IPS-NIHi7 (cell line): ENCODE measurements around the gene CST6.
"Not testable (repeated sequence)": the region's sequence is repeated elsewhere in the genome, so short reads cannot be mapped to it uniquely, and the experiment has no call there.

Experiments
- DNase-seq: peaks from one replicate; pipeline ENCODE4 v3.0.0; 2012; ENCODE audit warnings: mixed read lengths; ENCODE audit errors: extremely low spot score

The CST6 gene

DNA sequence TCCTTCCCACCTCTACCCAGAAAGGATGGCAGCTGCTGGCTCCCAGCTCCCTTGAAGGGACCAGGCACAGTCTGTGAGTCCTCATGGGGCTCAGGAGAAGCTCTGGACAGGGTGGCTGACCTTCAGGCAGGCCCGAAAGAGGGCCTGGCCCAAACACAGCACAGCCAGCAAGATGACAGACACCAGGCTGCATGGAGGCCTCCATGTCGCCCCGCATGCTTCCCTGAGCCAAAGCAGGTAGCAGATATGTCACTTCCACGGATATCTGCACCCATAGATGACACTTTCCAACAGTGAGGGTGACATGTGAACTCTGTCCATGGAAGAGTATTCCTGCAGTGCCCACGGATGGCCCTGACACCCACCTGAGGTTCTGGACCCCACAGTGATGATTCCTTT is 28.2 kb upstream of the CST6 start:
- no peak for DNase-seq

DNA sequence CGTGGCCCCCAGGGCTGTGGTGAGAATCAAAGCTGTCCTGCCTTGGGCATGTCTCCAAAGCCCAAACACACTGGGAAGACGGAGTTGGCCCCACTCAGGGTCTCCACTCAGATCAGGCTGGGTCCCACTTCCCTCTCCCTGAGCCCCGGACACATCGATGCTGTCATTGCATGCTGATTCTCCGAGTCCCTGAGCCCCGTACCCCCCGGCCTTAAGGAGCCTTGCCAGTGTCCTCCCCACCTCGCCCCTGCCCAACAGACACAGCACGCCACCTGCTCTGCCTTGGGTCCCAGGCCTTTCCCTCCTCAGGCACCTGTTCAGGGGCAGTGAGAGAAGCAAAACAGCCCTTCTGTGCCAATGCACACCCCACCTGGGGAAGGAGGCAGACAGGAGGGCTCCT is 24.5 kb upstream of the CST6 start:
- no peak for DNase-seq

DNA sequence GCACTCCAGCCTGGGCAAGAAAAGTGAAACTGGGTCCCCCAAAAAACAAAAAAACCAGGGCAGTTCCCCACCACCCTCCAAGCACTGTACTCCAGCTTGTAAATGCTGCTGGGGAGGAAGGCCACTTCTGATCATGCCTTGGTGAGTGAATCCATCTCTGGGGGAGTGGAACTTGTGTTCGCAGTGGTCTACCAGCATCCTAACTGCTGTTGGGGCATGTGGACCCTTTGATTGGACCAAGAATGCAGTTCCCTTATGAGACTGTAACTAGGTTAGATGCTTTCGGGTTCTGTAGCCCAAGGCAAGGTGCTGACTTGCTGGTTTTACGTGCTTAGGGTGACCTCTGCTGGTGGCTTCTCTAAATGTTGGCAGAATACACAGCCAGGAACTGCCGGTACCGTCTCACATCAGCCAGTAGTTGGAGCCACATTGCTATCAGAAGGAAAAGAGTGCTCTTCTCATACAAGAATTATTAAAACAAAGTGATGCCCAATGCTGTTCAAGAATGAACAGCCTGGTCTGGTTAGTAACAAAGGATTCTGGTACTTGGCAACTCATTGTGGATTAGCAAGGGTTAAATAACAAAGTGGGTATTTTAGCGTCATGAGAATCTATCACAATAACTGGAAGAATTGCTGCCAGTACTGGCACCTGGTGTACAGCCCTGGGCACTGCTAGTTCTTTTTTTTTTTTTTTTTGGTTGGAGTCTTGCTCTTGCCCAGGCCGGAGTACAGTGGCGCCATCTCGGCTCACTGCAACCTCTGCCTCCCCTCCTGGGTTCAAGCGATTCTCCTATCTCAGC is 22.8 kb upstream of the CST6 start:
- DNase-seq = peak; percentile 93

DNA sequence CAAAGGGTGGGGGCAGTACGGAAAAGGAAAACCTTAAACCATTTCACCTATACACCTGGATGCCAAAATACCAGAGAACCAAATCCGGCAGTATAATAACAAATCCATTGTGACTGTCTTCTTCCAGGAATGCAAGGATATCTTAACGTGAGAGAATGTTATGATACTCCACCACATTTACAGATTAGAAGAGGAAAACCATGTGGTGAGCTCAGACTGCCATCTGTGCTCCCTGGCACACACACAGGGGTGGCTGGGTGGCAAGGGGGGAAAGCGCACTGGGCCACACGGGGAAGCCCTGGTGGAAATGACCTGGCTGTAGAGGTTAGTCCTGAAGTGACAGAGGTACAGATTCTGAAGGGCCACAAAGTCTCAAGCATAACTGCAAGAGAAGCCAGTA is 19.8 kb upstream of the CST6 start:
- DNase-seq = no peak

DNA sequence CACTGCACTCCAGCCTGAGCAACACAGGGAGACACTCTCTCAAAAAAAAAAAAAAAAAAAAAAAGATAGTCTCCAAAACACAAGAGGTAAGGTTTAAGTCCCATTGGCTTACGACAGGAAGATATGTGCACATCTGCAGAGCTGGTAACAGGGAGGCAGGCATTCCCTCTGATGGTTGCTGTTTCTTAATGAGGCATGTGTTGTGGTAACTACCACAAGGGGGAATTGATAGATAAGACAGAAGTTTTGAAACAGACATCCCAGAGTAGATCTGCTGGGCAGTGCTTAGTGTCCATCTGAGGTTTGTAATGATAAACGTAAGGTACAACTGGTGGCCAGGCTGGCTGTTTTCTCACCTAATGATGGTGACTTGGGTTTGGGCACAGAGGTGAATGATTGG is 14.5 kb upstream of the CST6 start:
- DNase-seq = no peak

- peak; percentile 92 for DNase-seq
These were observed 9.7 kb upstream of the CST6 start, which contains the start of the genes BANF1 and EIF1AD for GRCh38 chr11:66001942-66002647. Gene BANF1 (plus strand): TSS chr11:66002503. CDS start chr11:66003251, 748 bp downstream. Gene EIF1AD (minus strand): TSS chr11:66002157. CDS start chr11:66000389, 1,768 bp downstream.

- no peak for DNase-seq
These were observed 9.1 kb upstream of the CST6 start for GRCh38 chr11:66002648-66003225.

- DNase-seq = no peak
These were observed 8.5 kb upstream of the CST6 start for GRCh38 chr11:66003291-66003690.

- DNase-seq = no peak
These were observed 7.6 kb upstream of the CST6 start for GRCh38 chr11:66004186-66004585.

- DNase-seq = no peak
These were observed 5.5 kb upstream of the CST6 start for GRCh38 chr11:66006134-66006890.

GRCh38 chr11:66006891-66007176 is 5.0 kb upstream of the CST6 start:
- no peak for DNase-seq

GRCh38 chr11:66007201-66007634 is 4.6 kb upstream of the CST6 start:
- no peak for DNase-seq

GRCh38 chr11:66008095-66008467 is 3.7 kb upstream of the CST6 start:
- no peak for DNase-seq

- DNase-seq = no peak
These were observed 3.2 kb upstream of the CST6 start for GRCh38 chr11:66008468-66009101.

- DNase-seq = not testable (repeated sequence)
These were observed 1.8 kb upstream of the CST6 start for GRCh38 chr11:66010036-66010435.

DNA sequence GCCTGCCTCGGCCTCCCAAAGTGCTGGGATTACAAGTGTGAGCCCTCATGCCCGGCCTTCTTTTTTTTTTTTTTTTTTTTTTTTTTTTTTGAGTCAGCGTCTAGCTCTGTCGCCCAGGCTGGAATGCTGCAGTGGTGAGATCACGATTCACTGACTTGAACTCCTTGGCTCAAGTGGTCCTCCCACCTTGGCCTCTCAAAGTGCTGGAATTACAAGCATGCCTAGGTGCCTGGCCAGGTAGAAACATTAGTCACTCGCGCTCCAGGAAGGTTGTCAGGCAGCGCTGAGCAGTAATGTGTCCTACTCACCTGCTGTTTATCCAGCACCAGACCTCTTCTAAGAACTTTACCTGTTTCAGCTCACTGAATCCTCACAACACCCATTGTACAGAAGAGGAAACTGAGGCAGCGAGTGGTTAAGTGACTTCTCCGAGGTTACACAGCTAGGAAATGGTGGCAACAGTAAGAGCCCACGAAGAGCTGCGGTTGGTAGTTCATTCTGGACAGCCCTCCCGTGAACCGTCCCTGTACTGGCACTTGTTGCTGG is 496 bp upstream of the CST6 start:
- no peak for DNase-seq

DNA sequence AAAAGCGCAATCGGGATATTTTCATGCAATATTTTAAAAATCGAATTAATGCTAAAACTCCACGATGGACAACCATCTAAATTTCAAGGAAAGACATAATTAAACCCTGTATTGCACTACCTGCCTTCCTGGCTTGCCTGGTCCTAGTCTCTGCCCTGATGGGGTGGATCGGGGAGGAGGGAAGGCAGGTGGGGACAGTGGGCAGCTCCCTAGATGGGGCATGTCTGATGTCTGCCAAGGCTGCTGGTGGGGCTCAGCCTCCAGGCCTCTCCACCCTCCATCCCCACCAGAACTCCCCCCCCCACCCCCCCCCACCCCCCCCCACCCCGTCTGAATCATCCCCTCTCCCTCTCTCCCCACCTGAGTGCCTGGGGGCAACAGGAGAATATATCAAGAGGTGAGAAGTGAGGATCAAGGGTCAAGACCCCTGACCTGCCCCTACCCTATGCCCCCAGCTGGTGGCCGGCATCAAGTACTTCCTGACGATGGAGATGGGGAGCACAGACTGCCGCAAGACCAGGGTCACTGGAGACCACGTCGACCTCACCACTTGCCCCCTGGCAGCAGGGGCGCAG is 650 bp downstream of the CST6 start:
- DNase-seq = no peak

DNA sequence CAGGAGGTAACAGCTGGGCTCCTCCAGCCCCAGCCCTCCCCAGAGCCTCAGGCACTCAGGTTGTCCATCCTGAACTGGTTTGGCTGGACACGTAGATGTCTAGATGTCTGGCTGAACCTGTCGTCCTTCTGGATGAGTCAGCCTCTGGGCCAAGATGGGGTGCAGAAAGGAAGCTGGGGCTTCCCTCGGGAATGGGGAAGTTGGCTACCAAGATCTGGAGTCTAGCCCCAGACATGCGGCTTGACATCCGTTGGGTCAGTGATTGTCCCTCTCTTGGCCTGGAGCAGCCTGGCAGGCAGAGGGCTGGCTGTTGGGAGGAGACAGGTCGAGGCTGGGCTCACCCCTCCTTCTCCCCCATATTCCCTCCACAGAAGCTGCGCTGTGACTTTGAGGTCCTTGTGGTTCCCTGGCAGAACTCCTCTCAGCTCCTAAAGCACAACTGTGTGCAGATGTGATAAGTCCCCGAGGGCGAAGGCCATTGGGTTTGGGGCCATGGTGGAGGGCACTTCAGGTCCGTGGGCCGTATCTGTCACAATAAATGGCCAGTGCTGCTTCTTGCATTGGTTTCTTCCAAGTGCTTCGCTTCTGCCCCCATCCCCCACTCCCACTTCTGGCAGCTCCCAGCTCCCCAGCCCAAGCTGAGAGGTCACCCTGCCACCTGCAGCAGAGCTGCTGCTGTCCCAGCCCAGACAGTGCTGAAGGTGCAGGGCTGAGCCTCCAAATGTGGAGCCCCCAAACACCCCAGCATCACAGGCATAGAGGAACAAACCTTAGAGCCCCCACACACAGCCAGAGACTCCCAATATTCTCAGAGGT is 1.3 kb downstream of the CST6 start:
- DNase-seq = no peak

- no peak for DNase-seq
These were observed 1.9 kb downstream of the CST6 start for GRCh38 chr11:66013762-66014100.

DNA sequence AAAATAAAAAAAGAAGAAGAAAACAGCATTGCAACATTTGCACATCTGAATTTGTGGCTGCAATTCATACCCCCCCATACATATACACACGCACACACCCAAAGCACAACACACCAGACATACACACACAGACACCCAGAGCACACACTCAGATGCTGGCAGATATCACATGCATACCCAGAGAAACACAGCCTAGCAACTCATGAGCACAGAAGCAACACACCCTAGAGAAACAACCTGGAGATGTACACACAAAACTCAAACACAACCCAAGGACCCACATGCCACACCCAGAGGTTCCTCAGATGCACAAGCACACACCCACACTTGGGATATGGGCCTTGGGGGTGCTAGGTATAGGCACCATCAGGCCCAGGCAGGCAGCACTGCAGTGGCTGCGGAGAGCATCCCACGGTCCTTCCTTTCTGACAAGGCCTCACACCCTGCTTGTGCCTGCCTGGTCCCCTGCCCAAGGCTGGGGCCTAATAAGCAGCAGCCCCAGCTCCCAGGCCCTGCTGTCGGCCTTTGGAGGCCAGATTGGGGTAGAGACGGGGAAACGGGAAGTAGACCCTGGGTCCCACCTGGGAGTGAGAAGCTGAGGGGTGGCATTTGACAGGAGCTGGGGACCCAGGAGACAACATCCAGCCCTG is 3.1 kb downstream of the CST6 start:
- DNase-seq = no peak
